Head of caudate nucleus (tissue), 42 donors: Measurements from ENCODE around the gene VTI1A.
"Not testable (repeated sequence)": the region's sequence is repeated elsewhere in the genome, so short reads cannot be mapped to it uniquely, and the experiment has no call there.

Experiments used
- DNase-seq, 42 donors: peaks; one replicate each; pipeline versions ENCODE4 v3.0.0 to v3.0.0-alpha.2; 2020 to 2021; ENCODE audit warnings: mixed read lengths in 7 of 42
- intact Hi-C: fragments of 100-400 bp; cut with DNase I; formaldehyde crosslinking; loops from one replicate; pipeline ENCODE4 v1.15.0; 2022

Gene VTI1A

GRCh38 chr10:112446855-112447619 is at the start of gene VTI1A, which contains the start of gene ZDHHC6:
Gene VTI1A (plus strand): TSS chr10:112447215. CDS start chr10:112447374, 159 bp downstream.
Gene ZDHHC6 (minus strand): TSS chr10:112446914. CDS start chr10:112445436, 1,478 bp downstream.
- intact Hi-C loops: no loop called here
- DNase-seq: peak; percentile 71 to 93 (median 88)

DNA sequence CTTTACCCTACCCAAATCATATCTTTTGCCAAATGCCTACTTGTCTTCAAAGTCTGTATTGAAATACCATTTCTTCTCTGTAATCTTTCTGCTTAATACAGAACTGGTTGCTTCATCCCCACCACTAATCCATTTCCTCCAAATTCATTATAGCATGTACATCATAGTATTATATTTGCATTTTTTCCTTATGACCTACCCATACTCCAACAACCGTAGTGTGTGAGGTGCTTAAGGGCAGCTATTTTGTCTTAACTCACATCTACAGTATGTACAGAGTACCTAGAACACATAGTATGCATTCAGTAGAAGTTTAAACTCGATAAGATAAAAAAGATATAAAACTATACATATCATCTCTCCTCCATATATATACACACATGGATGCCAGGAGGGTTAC is 49.4 kb upstream of the VTI1A start:
- DNase-seq: no peak
- intact Hi-C loops: no loop called here

- intact Hi-C loops: no loop called here
- DNase-seq: no peak
Measured at GRCh38 chr10:112402917-112403316, 44.1 kb upstream of the VTI1A start.

- no peak for DNase-seq
- intact Hi-C loops: no loop called here
Measured at GRCh38 chr10:112404617-112405016, 42.4 kb upstream of the VTI1A start.

DNA sequence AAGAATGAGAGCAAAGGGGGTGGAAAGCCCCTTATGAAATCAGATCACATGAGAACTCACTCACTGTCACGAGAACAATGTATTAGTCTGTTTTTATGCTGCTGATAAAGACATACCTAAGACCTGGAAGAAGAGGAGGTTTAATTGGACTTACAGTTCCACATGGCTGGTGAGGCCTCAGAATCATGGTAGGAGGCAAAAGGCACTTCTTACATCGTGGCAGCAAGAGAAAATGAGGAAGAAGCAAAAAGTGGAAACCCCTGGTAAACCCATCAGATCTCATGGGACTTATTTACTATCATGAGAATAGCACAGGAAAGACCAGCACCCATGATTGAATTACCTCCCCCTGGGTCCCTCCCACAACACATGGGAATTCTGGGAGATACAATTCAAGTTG is 40.2 kb upstream of the VTI1A start:
- intact Hi-C loops, DNase-seq: not testable (repeated sequence)

DNA sequence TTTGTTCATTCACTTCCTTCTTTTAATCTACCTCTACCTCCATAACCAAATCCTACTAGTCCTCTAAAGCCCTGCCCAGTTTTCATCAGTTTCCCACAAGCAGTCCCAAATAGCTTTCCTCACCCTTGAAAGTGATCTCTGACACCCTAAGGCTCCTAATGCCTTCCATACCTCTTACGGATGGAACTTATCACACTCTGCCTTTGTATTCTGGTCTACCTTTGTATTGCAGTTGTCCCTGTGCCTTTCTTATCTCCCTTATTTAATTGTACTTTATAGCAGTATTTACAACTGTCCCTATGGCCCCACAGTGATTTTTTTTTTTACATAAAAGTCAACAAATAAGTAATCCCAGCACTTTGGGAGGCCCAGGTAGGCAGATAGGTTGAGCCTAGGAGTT is 39.3 kb upstream of the VTI1A start:
- intact Hi-C loops: no loop called here

DNA sequence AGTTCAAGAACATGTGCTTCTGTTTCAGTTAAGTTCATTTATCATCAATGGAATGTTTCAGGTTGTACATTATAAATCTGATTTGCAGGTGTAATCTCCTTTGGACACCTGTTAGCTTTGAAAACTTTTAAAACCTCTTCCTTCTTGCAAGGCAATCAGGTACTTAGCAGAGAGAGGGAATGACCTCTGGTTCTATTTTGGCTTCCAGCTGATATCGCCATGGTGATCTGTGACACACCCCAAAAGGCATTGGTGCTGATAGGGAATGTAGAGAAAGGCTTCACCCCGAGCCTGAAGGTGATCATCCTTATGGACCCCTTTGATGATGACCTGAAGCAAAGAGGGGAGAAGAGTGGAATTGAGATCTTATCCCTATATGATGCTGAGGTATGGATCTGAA is 37.7 kb upstream of the VTI1A start:
- intact Hi-C loops: no loop called here
- DNase-seq: no peak

More for the DNA sequence above, 39.3 kb upstream of the VTI1A start:
- no peak for DNase-seq

GRCh38 chr10:112409755-112410154 is 37.3 kb upstream of the VTI1A start:
- intact Hi-C loops: no loop called here
- no peak for DNase-seq

GRCh38 chr10:112412696-112413095 is 34.3 kb upstream of the VTI1A start:
- no peak for DNase-seq
- intact Hi-C loops: no loop called here

- DNase-seq: no peak
- intact Hi-C loops: no loop called here
Measured at GRCh38 chr10:112421731-112422130, 25.3 kb upstream of the VTI1A start.

- DNase-seq: no peak
- intact Hi-C loops: no loop called here
Measured at GRCh38 chr10:112424651-112425050, 22.4 kb upstream of the VTI1A start.

DNA sequence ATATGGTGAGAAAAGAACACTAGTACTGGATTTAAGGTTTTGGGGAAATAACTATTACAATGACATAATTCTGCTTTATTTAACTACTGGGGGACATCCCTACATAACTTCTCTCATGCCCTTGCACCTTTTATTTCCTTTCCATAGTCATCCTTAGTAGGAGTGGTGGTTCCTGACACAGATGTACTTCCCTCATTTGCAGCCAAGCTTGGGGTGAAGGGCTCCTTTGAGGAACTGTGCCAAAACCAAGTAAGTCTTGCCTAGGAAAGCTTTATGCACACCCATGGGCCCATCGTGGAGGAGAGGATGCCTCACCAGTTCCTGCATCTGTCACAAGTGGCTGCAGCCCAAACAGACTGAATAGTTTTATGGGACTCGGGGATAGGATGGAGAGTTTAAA is 20.9 kb upstream of the VTI1A start:
- intact Hi-C loops: no loop called here
- no peak for DNase-seq

- intact Hi-C loops: no loop called here
- no peak for DNase-seq
Measured at GRCh38 chr10:112429147-112429546, 17.9 kb upstream of the VTI1A start.

GRCh38 chr10:112429654-112430230 is 17.3 kb upstream of the VTI1A start:
- no peak for DNase-seq
- intact Hi-C loops: no loop called here

DNA sequence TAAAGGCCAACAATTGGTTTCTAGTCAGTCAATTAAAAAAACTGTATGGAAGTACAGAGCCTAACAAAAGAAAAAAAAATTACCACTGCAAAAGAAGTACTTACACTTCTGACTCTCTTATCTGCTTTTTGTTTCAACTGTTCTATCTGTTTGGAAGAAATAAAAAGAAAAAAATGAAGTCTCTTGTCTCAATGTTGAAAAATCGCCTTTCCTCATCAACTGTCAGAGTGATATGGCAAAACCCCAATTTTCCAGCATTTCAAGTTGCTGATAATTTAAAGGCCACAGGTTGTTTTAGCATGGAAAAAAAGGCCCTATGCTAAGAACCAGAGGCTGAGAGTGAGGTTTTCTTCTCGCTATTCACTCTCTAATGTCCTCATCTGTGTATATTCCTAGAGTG is 13.9 kb upstream of the VTI1A start:
- DNase-seq: no peak
- intact Hi-C loops: no loop called here

DNA sequence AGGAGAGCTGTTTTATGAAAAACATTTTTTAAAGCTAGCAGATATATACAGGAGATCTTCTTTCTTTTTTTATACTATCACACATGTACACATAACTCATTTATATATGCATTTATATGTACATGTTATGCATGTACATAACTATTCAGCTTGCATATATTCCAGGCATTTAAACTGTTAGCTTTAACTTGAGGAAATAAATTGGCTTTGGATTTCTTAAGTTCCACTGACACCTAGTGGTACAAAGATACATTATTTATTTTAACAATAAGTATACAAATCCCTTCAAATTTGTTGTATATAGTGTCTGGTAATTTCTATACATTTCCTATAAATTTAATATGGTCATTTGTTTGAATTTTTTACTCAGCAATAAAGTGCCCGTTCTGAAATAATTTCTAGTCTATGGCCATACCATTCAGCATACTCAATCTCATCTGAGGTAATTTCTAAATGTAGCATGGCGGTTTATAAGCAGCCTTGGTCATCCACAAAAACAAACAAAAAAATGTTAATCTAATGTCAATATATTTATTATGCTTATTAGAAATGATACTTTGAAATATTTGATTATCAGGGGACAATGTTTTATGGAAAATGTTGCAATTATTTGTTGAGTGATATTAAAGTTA is 11.9 kb upstream of the VTI1A start:
- intact Hi-C loops: no loop called here
- no peak for DNase-seq

DNA sequence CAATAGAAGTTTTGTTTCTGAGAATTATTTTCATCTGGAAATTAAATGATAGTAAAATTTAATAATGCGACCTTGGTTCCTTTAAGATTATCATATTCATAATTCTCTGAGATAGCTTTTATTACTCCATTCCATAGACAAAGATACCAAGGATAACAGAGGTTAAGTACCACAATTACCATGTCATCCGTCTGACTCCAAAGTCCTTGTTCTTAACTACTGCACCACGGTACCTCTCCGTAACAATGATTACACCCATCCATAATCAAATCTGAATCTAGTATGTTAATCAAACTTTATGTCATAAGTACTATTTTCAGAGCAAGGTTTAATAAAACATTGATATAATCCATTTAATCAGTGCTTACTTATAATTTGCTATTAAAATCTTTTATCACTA is 8.7 kb upstream of the VTI1A start:
- intact Hi-C loops: no loop called here

GRCh38 chr10:112441520-112441919 is 5.5 kb upstream of the VTI1A start:
- intact Hi-C loops: no loop called here
- DNase-seq: no peak

More for the DNA sequence above, 8.7 kb upstream of the VTI1A start:
- no peak for DNase-seq

DNA sequence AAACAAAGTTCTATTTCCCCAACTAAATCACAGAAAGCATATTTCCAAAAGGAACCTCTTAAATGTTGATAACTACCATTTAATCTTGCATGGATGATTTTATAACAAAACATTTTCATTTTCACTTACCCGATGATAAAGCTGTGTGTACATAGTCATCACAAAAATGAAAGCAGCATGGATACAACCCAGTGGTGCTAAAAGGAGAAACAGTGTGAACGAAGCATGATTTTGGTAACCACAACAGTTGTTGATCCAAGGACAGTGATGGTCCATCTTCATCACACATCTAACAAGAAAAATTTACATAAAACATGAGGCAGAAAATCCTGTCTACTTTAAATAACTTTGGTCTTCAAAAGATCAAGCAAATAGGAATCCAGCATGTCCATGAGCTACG is 5.0 kb upstream of the VTI1A start:
- no peak for DNase-seq
- intact Hi-C loops: no loop called here

DNA sequence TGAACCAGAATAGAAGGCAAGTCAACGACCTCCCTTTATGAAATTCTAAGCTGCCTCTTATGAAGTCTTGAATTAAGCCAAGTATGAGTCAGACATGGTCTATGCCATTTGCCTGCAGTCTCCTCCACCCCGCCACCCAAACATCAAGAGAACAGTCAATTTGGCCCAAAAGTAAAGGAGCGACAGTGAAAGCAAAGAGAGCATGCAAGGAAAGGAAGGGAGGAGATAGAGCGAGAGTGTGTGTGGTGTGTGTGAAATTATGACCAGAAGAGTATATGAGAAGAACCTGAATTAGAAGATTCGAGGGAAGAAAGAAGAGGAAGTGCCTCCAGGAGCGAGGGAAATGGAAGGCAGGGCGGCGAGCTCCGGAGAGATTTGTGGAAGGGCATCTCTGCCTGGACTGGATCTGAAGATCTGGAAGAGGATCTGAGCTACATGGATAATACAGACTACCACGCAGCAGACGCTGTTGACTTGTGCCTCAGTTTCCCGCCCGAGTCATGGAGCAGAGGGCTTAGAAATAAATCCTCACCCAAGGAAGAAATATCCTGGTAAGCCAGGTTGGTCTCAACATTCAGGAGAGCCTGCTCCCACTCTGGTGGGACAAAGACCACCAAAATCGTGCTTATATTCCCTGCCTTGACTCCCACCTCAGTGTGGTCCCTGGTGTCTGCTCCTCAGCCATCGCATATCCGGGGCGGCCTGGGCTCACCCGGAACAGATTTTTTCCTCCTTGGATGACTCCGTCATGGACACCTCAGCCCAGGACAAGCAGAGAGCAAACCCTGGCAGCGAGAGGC is 760 bp upstream of the VTI1A start:
- intact Hi-C loops: no loop called here
- DNase-seq: peak in 15 of 42 donors; percentile 2 to 32 (median 13)
